Stimulated activated CD4-positive, alpha-beta T cell treated with anti-CD3 and anti-CD28 coated beads, TNF-alpha, amount 100 ng/mL, for 1 hour (primary cell): ENCODE measurements around the gene GREB1L.
"Not testable (repeated sequence)": the region's sequence is repeated elsewhere in the genome, so short reads cannot be mapped to it uniquely, and the experiment has no call there.

Experiments
- DNase-seq, 3 donors: peaks; one replicate each; pipeline ENCODE4 v3.0.0-alpha.2; 2020; ENCODE audit warnings: low read depth in 3 of 3, low spot score in 1 of 3

GREB1L gene

DNA sequence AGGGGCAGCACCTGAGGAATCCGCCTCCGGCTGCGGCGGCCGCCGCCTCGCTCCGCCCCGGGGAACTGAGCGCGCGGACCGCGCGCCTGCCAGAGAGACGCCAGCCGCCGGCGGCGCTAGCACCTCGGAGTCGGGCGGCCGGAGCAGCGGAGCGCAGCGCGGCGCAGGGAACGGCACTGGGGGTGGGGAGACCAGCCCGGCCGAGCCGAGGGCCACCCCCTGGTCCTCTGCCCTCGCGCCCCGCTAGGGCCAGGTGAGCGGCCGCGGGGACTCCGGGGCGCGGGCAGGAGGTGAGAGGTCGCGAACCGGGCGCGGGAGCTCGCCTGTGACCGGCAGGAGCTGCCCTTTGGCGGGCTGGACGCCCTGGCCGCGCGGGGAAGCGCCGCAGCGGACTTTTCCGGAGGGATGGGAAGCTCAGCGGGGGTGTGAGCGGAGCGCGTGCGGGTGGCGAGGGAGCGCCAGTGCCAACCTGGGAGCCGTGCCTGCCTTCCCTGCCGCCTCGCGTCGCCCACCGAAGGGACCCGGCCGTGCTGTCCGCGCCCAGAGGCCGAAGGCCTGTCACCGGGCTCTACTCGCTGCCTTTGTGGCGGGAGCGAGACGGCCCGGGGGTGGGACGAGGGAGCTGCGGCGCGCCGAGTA lies at the start of gene GREB1L:
GREB1L (plus strand) TSS at position 92 of the 639 bp plus-strand sequence. CDS start 141,287 bp downstream, outside the sequence.
- no peak for DNase-seq

GRCh38 chr18:21192308-21192624 lies 49.8 kb upstream of the GREB1L start:
- DNase-seq, result no peak

- no peak for DNase-seq
These were observed 46.9 kb upstream of the GREB1L start for GRCh38 chr18:21194871-21195771.

DNA sequence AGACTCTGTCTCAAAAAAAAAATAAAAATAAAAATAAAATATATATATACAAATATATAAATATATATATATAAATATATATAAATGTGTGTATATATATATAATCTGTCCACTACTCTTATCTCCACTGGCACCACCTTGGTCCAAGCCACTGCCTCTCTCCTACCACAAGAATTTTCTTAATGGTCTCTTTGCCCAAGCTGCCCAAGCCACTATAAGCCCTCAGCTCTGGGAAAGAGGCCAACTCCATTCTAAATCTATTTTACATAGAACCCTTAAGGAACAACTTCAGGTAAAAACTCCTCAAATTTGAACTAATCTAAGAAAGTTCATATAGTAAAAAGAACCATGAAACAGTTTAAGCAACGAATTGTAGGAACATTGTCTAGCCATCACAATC lies 45.6 kb upstream of the GREB1L start:
- DNase-seq, result no peak

DNA sequence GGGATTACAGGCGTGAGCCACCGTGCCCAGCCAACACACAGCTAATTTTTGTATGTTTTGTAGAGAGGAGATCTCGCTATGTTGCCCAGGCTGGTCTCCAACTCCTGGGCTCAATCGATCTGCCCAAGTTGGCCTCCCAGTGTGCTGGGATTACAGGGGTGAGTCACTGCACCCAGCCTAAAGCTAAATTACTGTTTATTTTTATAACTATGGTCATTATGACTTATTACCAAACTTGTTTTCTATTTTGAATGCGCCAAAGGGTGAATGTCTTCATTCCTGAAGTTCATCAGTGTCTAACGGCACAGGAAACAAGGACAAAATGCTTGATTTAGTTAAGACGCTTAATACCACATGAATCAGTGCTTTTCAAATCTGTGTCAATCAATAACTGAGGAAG lies 38.9 kb upstream of the GREB1L start:
- no peak for DNase-seq

DNA sequence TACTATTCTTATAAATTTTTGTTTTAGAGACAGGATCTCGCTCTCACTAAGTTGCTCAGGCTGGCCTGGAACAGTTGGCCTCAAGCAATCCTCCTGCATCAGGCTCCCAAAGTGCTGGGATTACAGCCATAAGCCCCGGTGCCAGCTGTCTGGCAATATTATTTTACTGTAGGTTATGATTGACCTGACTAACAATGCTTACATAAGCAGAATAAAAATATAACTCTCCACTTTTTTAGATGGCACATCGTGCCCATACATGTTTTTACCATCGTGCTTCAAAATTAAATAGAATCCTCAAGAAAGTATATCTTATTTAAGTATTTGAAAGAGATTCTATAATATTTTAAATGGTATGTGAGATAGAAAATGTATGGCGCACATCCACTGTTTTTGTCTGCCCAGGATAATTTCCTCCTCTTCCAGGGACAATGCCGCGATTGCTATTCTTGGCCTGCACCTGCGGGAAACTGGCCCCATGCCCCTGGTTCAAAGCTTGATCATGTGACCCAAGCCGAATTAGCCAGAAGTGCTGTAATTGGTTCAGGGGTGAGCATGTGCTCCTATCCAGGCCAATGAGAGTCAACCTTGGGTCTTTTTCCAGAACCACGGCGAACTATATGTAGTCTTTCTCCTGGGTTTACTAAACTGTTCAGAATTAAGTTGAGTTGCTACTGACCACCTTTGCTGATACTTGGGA lies 38.3 kb upstream of the GREB1L start:
- DNase-seq, result no peak

DNA sequence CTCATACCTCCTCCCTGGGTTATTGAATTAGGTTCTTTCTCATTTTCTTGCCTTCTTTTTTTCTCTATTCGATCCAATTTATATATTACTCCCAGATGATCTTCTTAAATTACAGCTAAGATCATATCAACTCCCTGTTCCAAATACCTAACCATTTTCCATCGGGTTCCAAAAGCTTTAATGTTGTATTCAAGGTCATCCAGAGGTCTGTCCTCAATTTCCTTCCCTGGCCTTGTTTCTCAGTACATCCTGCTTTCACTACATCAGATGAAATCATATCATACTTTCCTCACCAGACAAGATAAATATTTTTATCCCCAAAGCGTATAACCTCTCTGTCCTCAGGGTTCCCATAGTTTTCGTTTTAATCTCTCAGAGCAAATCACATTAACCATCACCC lies 36.3 kb upstream of the GREB1L start:
- no peak for DNase-seq

- DNase-seq, result no peak
These were observed 31.8 kb upstream of the GREB1L start for GRCh38 chr18:21210278-21210677.

GRCh38 chr18:21210784-21211183 lies 31.2 kb upstream of the GREB1L start:
- no peak for DNase-seq

GRCh38 chr18:21214409-21214808 lies 27.6 kb upstream of the GREB1L start:
- not testable (repeated sequence) for DNase-seq

- no peak for DNase-seq
These were observed 26.5 kb upstream of the GREB1L start for GRCh38 chr18:21215490-21215889.

- no peak for DNase-seq
These were observed 23.2 kb upstream of the GREB1L start for GRCh38 chr18:21218862-21219261.

GRCh38 chr18:21230436-21230835 lies 11.6 kb upstream of the GREB1L start:
- DNase-seq, result no peak

DNA sequence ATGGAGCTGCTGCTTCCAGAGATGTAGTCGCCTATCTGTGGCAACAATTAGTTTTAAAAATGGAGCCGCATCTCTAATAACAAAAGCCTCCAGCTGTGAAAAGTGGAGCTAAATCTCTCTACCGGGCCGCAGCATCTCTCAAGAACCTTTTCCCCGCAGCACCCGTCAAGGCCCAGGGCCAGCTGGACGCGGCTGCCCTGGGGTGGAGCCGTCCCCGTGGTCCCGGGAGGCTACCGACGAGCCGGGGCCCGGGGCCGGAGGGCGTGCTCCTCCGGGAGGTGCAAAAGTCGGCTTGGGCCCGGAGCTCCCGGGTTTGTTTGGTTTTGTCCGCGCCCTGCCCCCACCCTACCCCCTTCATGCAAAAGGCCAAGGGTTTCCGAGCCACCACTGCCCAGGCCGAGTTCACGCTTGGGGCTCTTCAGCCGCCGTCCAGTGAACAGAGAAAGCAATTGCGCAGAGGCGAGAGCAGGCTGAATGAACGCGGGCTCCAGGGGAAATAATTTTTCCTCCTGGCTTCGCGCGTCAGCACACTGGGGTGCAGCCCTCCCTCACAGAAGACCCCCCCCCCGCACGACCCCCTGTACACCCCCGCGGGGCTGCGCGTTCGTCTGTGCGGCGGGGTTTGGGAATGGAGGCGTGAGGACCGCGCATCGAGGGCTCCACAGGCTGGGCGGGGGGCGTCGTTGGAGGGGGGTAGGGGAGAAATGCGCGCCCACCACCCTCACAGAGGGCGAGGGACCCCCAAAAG lies 557 bp upstream of the GREB1L start:
- DNase-seq, result no peak

- no peak for DNase-seq
These were observed 859 bp downstream of the GREB1L start for GRCh38 chr18:21242780-21243401.

- DNase-seq, result no peak
These were observed 12.5 kb downstream of the GREB1L start for GRCh38 chr18:21254576-21254975.

DNA sequence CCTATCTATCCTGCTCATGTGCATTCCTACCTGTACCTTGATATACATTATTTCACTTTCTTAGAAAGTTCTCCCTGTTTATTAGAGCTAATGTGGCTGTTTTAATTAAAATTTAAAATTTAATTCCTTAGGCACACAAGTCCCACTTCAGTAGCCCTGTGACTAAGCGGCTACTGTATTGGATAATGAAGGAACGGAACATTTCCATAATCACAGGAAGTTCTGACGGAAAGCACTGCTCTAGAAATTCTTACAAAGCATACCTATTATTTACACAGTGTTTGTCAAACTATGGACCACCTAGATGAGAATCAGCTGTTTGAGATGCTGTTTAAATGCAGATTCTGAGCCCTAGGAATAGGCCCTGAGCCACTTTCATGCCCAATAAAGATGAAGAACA lies 13.2 kb downstream of the GREB1L start:
- no peak for DNase-seq

DNA sequence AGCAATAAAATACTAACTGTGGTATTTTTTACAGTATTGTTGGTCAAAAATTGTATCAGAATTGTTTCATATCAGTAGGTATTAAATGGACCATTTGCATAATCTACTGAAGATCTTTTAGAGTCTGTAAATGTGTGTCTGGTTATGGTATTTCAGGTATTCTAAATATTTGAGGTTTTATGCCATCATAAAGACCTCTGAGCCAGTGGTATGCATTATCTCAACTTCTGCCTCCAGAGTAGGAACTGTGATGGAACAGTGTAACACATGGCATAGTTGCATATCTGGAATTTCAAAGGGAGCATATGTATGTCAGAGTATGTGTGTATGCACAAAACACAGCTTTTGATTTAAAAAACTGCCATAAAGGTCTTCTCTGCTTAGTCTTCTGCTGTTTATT lies 15.4 kb downstream of the GREB1L start:
- DNase-seq, result no peak

- no peak for DNase-seq
These were observed 18.6 kb downstream of the GREB1L start for GRCh38 chr18:21260621-21261020.

DNA sequence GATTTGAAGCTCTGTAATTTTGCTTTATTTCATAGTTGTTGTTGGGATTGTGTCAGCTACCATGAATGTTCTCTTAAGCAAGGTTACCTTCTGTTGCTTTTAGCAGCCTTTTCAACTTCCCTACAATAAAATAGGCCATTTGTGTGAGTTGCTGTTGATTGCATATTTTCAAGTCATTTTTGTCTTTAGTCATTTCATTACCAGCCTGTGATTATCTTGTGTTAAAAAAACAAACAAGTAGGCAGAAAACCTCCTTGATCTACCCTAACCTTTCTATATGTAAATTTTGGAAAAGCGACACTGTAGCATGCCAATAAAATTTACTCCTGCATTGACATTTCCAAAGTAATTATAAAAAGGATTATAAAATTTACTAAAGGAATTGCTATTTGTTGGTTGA lies 19.3 kb downstream of the GREB1L start:
- no peak for DNase-seq

- no peak for DNase-seq
These were observed 20.2 kb downstream of the GREB1L start for GRCh38 chr18:21262244-21262643.
